Choroid plexus epithelial cell (primary cell): ENCODE results near the gene RPLP1.

ENCODE experiments used
- DNase-seq: peaks from one replicate; pipeline ENCODE4 v3.0.0-alpha.2; 2010; ENCODE audit warnings: low read depth
- H3K4me3 ChIP-seq: 2 replicates; pipeline ENCODE4 v1.5.1; 2011; ENCODE audit warnings: low read depth, mild to moderate bottlenecking, control low read depth, low read length, moderate library complexity
- CTCF ChIP-seq: conservative IDR thresholded peaks from 2 replicates; pipeline ENCODE4 v1.5.1; 2011; ENCODE audit warnings: low read depth, mild to moderate bottlenecking, control low read depth, inconsistent platforms, low read length, moderate library complexity

RPLP1 gene

GRCh38 chr15:69502470-69503045 lies 49.9 kb downstream of the RPLP1 start:
- TF ChIP-seq CTCF: peak; percentile 48
- DNase-seq: no peak
- H3K4me3 ChIP-seq: no peak overlapping the region

- no peak overlapping the region for H3K4me3 ChIP-seq
- TF ChIP-seq CTCF: no peak
- DNase-seq: no peak
Observed at GRCh38 chr15:69504352-69505040, 51.9 kb downstream of the RPLP1 start.
